GM23248 (cell line): ENCODE results near the gene LURAP1L.

Source experiments
- EZH2 ChIP-seq: fragments of 200-600 bp; sonication (generic); IDR thresholded peaks from 2 replicates; pipeline ENCODE4 v1.6.1; 2018; ENCODE audit warnings: antibody characterized with exemption, mild to moderate bottlenecking; ENCODE audit not compliant: insufficient read depth, poor library complexity, severe bottlenecking
- EZH2phosphoT487 ChIP-seq: fragments of 200-600 bp; sonication (generic); IDR thresholded peaks from 2 replicates; pipeline ENCODE4 v1.6.1; 2018; ENCODE audit warnings: antibody characterized with exemption, moderate library complexity, mild to moderate bottlenecking, low read depth; ENCODE audit not compliant: insufficient read depth

DNA sequence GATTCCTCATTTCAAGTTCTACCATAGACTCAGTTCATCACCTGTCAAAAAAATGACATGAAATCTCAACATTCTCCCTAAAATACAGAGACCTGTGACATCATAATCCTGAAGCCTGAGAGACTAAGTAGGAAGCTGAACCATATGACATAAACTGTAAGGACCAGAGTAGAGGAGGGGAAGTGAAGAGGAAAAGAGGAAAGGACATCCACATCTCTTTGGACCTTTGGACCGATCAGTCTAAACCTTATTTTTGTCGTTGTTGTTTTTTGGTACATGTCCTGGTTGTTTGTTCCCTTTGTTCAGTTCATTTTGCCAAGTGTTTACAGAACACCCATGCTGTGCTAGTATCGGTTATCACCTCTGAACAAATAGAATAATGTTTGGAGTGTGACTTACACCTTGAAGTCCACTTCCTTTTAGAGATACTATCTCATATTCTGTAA is 41.9 kb downstream of the LURAP1L start:
- TF ChIP-seq EZH2 (no peak), EZH2phosphoT487 (no peak)
